ENCODE measurements around the gene VWA7.
A peak's percentile ranks its signal among the peaks of the same experiment; 100 is the strongest.

Gene VWA7

GRCh38 chr6:31763619-31763940 lies 13.5 kb downstream of the VWA7 start:
- Histone ChIP-seq H3K27ac (ENCODE audit: extremely low read depth, low read depth, low read length) (no peak overlapping the region), H3K9me3 (ENCODE audit: control insufficient read depth, insufficient read depth, low read depth, low read length) (no peaks in the 10 kb centered on the region), H3K4me3 (ENCODE audit: low read depth, low read length) (no peak overlapping the region), H3K36me3 (ENCODE audit: control insufficient read depth in 2 of 2, insufficient read depth in 1 of 2, low read length in 2 of 2) (peaks cover 14 to 64% of the 10 kb centered on the region in 2 experiments; a peak in 2 of 3 replicates), H3K4me1 (ENCODE audit: control insufficient read depth, insufficient read depth, low read length) (no peaks in the 10 kb centered on the region)
- TF ChIP-seq ZBTB11 (tag by site-specific recombination; conservative IDR thresholded peaks at IDR 0.05; ENCODE audit: low read depth) (no peak), SP2 (tag by site-specific recombination; IDR thresholded peaks at IDR 0.05) (no peak), KLF16 (tag by site-specific recombination; IDR thresholded peaks at IDR 0.05) (no peak), ZNF350 (tag by site-specific recombination; IDR thresholded peaks at IDR 0.05) (no peak), PRDM10 (tag by site-specific recombination; IDR thresholded peaks at IDR 0.05) (peak; percentile 99), SCRT1 (tag by site-specific recombination; IDR thresholded peaks at IDR 0.05; ENCODE audit: borderline replicate concordance) (no peak), KLF1 (tag by site-specific recombination; IDR thresholded peaks at IDR 0.05) (peak; percentile 78), ZNF488 (tag by site-specific recombination; IDR thresholded peaks at IDR 0.05) (no peak), ZBTB17 (tag by site-specific recombination; IDR thresholded peaks at IDR 0.05) (peak; percentile 34; the same call in 1 of the 2 replicates), ZNF670 (tag by site-specific recombination; IDR thresholded peaks at IDR 0.05; ENCODE audit: low read depth) (no peak), ZNF600 (tag by site-specific recombination; IDR thresholded peaks at IDR 0.05) (peak; percentile 90), WT1 (tag by site-specific recombination; IDR thresholded peaks at IDR 0.05) (0 out of 2 replicates have a peak, but pooled peaks have one; percentile 9)
- TF ChIP-seq, protein P1, sequence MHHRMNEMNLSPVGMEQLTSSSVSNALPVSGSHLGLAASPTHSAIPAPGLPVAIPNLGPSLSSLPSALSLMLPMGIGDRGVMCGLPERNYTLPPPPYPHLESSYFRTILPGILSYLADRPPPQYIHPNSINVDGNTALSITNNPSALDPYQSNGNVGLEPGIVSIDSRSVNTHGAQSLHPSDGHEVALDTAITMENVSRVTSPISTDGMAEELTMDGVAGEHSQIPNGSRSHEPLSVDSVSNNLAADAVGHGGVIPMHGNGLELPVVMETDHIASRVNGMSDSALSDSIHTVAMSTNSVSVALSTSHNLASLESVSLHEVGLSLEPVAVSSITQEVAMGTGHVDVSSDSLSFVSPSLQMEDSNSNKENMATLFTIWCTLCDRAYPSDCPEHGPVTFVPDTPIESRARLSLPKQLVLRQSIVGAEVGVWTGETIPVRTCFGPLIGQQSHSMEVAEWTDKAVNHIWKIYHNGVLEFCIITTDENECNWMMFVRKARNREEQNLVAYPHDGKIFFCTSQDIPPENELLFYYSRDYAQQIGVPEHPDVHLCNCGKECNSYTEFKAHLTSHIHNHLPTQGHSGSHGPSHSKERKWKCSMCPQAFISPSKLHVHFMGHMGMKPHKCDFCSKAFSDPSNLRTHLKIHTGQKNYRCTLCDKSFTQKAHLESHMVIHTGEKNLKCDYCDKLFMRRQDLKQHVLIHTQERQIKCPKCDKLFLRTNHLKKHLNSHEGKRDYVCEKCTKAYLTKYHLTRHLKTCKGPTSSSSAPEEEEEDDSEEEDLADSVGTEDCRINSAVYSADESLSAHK (tag by site-specific recombination; IDR thresholded peaks at IDR 0.05), result 0 out of 2 replicates have a peak, but pooled peaks have one; percentile 22
- TF ChIP-seq, protein P2, sequence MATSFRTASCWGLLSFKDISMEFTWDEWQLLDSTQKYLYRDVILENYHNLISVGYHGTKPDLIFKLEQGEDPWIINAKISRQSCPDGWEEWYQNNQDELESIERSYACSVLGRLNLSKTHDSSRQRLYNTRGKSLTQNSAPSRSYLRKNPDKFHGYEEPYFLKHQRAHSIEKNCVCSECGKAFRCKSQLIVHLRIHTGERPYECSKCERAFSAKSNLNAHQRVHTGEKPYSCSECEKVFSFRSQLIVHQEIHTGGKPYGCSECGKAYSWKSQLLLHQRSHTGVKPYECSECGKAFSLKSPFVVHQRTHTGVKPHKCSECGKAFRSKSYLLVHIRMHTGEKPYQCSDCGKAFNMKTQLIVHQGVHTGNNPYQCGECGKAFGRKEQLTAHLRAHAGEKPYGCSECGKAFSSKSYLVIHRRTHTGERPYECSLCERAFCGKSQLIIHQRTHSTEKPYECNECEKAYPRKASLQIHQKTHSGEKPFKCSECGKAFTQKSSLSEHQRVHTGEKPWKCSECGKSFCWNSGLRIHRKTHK (tag by site-specific recombination; IDR thresholded peaks at IDR 0.05), result no peak
- POLR2A ChIA-PET, result interaction anchor here (0.6 to 1.7 kb wide), 4 partner anchors 11 to 70 kb away, joined by 3 to 8 read pairs (median 4); partner anchors contain the start of genes HSPA1B and MSH5
- CTCF ChIA-PET, result interaction anchor here (0.7 to 2.1 kb wide), 2 partner anchors 12 to 17 kb away, joined by 4 to 5 read pairs; no protein-coding TSS in a partner anchor
